Urinary bladder (tissue), 4 donors: ENCODE data around the gene STARD9. TPM values are rescaled to one million over a fixed set of nuclear protein-coding genes. Genes with fewer than 3 reads are reported as not detected.

Experiments
- DNase-seq: peaks from one replicate; pipeline ENCODE4 v3.0.0-alpha.2; 2015; ENCODE audit errors: extremely low spot score
- H3K27ac ChIP-seq: one replicate; pipeline ENCODE4 v1.5.1; 2013; ENCODE audit warnings: low read depth, mild to moderate bottlenecking, moderate library complexity
- H3K36me3 ChIP-seq: one replicate; pipeline ENCODE4 v1.6.1; 2013; ENCODE audit warnings: mild to moderate bottlenecking, moderate library complexity; ENCODE audit not compliant: insufficient read depth
- H3K4me1 ChIP-seq: one replicate; pipeline ENCODE4 v1.6.1; 2013; ENCODE audit warnings: mild to moderate bottlenecking, moderate library complexity; ENCODE audit not compliant: insufficient read depth
- H3K4me3 ChIP-seq: one replicate; pipeline ENCODE4 v1.5.1; 2013; ENCODE audit warnings: low read depth, low read length
- WGBS: extraction: QIAGEN DNeasy Blood & Tissue Kit; methylation state at CpG from one replicate; pipeline ENCODE4 v1.1.7; 2013; 5-methylcytosine and 5-hydroxymethylcytosine counted together
- polyA plus RNA-seq: library from polyadenylated mRNA; stranded (reverse); fragments of 200-250 nt; gene quantifications from one replicate; pipeline ENCODE4 v1.2.3, GENCODE V29; 2013
- total RNA-seq: library from RNA; depleted of rRNA; stranded (reverse); fragments of >200 nt; gene quantifications from one replicate; pipeline ENCODE4 v1.2.3, GENCODE V29; 2014
- donor health status: healthy with polysubstance abuse.
- donor health status: healthy.

The STARD9 gene
- total and polyA plus RNA-seq, 2 donors: 11.1 to 46.3 TPM

DNA sequence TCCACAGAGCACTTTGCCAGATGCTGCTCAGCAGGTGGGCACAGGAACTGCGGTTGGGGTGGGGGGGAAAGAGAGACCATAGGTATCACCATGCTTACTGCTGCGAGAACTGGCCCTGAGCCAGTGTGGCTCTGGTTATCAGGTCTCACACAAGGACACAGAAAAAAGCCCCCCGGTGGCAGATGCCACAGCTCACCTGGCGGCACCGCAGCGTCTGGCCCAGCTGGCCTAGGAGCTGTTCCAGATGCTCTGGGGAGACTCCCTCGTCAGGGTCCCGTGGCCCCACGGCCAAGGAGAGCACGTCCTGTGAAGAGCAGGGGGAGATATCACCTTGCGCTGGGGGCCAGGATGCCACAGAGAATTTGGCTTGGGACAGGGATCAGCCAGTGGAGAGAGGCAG is 150.7 kb downstream of the STARD9 start:
- no peak overlapping the region for H3K4me3 ChIP-seq
- no peak for DNase-seq
- H3K36me3 ChIP-seq: peaks cover 8% of the 10 kb centered on the region
- WGBS: 78% methylated on average over 11 of the region's 11 CpGs
- H3K4me1 ChIP-seq: no peaks in the 10 kb centered on the region
- no peak overlapping the region for H3K27ac ChIP-seq

DNA sequence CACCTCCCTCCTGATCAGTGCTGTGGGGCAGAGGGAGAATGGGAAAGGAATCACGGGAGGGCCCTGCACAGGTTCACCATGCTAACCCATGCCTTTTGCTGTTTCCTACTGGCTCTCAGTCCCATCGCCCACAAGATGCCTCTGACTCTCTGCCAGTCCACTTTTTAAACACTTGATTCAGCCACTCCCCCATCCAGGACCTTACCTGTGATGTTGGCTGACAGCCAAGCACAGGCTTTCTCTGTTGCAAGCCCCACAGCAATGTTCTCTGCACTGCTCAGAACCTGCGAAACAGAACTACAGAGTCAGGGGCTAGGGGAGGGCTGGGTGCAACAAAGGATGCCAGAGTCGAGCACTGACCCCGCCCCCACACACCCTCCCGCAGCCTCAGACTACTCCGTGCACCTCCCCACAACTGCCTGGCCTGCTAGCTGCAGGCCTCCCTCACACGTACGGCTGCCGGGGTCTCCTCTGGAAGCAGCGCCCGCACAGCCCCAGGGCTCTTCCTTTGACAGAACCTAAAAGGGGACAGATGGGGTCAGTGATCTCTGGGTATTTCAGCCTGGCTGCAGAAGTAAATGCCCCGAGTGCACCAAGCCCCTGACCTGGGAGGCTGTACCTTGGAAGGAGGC is 152.5 kb downstream of the STARD9 start:
- Histone ChIP-seq H3K4me3 (no peak overlapping the region), H3K4me1 (no peaks in the 10 kb centered on the region), H3K36me3 (peaks cover 8% of the 10 kb centered on the region), H3K27ac (no peak overlapping the region)
- WGBS: 75% methylated on average over 13 of the region's 13 CpGs
- DNase-seq: no peak

DNA sequence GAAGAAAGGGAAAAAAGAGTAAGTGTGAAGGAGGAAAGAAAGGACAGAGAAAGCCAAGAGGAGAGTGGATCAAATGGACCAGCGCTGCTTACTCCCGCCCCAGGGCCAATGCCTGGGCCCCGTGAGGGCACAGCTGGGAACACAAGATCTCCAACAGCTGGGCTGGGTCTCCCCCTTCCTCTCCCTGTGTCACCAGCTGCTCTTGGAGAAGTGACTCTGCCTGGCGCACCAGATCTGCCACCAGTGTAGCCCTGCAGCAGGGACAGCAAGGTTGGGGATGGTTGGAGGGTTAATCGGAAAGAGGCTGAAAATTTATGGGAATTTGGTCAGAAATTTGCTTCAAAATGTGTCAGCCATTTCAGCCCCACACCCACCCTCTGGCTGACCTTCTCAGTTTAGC is 153.2 kb downstream of the STARD9 start:
- peaks cover 8% of the 10 kb centered on the region for H3K36me3 ChIP-seq
- 72% methylated on average over 5 of the region's 5 CpGs for WGBS
- DNase-seq: no peak
- no peak overlapping the region for H3K4me3 ChIP-seq
- no peaks in the 10 kb centered on the region for H3K4me1 ChIP-seq
- H3K27ac ChIP-seq: no peak overlapping the region

DNA sequence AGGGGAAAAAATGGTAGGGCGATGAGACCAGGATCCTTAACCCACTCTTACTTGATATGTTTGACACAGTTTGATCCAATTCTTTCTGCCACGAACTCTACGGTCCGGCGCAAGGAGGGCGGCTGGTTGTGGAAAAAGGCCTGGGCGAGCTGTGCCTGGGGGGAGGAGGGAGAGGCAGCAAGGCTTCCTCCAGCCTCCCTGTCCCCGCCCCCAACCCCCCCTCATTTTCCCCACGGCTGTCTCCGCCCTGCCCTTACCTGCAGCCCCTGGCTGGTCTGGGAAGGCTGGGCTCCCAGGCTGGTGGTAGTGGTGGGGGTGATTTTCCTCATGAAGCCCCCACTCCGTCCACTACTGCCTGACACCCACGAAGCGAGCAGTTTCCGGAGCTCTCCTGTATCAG is 153.6 kb downstream of the STARD9 start:
- H3K27ac ChIP-seq: no peak overlapping the region
- H3K4me1 ChIP-seq: no peaks in the 10 kb centered on the region
- peaks cover 10% of the 10 kb centered on the region for H3K36me3 ChIP-seq
- 74% methylated on average over 14 of the region's 14 CpGs for WGBS
- no peak for DNase-seq
- H3K4me3 ChIP-seq: no peak overlapping the region

DNA sequence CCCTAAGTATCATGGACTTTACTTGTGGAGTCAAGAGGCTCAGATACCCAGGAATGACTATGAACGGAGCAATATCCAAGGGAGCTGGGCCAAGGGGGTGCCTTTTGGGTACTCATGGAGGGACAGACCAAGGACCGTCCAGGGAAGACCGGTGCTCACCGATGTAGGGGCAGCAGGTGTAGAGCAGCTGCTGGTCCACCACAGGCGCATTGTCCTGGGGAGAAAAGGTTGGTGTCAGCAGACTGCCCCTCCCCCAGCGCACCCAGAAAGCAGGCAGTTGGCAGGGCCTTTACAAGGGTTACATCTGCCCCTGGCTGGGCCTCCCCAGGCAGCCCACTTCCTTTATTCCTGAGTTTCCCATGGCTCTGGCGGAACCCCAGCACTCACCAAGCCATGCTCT is 154.0 kb downstream of the STARD9 start:
- no peak overlapping the region for H3K27ac ChIP-seq
- H3K4me3 ChIP-seq: no peak overlapping the region
- H3K36me3 ChIP-seq: peaks cover 6% of the 10 kb centered on the region
- DNase-seq: no peak
- H3K4me1 ChIP-seq: no peaks in the 10 kb centered on the region
- 93% methylated on average over 7 of the region's 7 CpGs for WGBS

DNA sequence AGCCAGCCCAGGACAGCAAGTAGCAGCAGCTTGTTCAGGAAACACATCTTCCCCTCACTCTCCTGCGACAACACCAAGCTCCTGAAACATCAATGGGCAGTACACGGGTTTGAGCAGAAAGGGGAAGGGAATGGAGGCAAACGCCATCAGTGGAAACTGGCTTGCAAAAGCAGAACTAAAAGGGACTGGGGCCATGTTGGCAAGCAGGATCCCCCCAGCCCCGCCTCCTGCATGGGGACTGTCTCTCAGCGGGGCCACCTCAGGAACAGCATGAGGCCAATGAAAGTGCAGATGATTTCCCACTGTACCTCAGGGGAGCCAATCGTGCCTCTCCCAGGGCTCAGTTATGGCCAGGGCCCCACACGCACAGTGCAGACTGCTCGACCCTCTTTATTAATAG is 154.7 kb downstream of the STARD9 start:
- 77% methylated on average over 8 of the region's 8 CpGs for WGBS
- Histone ChIP-seq H3K36me3 (peaks cover 6% of the 10 kb centered on the region), H3K4me1 (no peaks in the 10 kb centered on the region), H3K27ac (no peak overlapping the region), H3K4me3 (no peak overlapping the region)
- DNase-seq: no peak

DNA sequence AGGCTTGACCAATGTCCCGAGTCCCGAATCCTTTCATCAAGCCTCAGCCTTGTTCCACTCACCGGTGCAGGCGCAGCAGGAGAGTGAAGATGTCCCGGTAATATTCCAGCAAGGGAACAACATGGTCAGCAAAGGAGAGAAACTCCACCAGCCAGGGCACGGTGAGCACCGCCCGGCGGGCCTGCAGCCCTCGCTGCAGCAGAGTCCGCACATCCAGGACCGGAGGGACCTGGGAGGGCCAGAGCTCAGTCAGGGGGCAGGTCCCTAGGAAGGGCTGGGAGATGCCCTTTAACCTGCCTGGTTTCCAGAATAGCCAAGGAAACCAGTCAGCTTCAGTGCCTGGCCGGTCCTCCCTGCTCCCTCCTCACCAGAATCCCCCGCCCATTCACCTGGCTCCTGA is 155.1 kb downstream of the STARD9 start:
- H3K4me3 ChIP-seq: no peak overlapping the region
- H3K4me1 ChIP-seq: no peaks in the 10 kb centered on the region
- 90% methylated on average over 14 of the region's 14 CpGs for WGBS
- no peak for DNase-seq
- H3K36me3 ChIP-seq: peaks cover 6% of the 10 kb centered on the region
- no peak overlapping the region for H3K27ac ChIP-seq

DNA sequence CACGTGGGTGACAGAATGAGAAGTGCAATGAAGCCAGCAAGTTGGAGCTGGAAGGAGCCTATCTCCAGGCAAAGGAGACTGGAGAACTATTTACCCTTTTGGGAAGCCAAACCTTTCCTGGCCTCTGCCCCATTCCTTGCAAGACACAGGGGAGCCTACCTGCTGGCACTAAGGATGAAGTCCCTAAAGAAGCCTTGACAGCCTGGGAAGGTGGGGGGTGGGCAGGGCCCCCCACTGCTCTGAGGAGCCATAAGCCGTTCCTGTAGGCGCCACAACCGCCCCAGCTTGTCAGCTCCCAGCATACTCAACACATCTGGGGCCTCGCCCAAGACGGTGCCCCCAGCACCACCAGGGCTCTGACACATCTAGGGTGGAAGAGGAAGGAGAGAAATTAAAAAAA is 156.1 kb downstream of the STARD9 start:
- peaks cover 1% of the 10 kb centered on the region for H3K4me1 ChIP-seq
- 81% methylated on average over 6 of the region's 6 CpGs for WGBS
- H3K36me3 ChIP-seq: peaks cover 6% of the 10 kb centered on the region
- H3K27ac ChIP-seq: no peak overlapping the region
- H3K4me3 ChIP-seq: no peak overlapping the region
- no peak for DNase-seq

DNA sequence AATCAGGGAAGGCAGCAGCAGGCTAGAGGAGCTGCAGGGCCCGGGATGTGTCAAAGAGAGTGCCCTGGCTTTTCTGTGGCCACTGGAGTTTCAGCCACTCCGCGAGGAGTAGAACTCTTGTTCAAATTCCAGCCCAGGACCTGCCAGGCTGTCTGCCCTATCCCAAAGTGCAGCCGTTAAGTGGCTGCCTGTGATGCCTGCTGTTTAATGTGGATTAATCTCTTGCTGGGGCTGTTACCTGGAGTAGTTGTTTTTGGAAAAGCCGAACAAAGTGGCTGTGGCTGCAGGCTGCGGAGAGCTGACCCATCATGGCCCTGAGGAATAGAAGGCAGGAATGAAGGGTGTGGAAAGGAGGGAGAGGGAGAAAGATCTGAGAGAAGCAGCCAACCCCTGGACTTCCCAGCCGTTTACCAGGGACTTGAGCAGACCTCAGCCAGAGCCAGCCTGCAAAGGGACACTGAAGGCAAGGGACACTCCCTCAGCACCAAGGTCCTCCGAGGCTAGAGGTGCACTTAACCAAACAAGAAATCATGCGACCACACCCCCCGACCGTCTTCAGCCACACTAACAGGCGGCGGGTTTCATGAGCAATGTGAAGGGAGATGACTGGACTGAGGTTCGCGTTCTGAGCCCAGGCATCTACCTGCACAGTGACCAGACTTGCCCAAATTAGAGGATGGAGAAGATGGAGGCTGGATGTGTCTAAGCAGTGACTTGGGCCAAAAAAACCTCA is 156.9 kb downstream of the STARD9 start:
- no peak for DNase-seq
- WGBS: 87% methylated on average over 15 of the region's 15 CpGs
- Histone ChIP-seq H3K27ac (no peak overlapping the region), H3K4me1 (peaks cover 1% of the 10 kb centered on the region), H3K36me3 (peaks cover 6% of the 10 kb centered on the region), H3K4me3 (no peak overlapping the region)

DNA sequence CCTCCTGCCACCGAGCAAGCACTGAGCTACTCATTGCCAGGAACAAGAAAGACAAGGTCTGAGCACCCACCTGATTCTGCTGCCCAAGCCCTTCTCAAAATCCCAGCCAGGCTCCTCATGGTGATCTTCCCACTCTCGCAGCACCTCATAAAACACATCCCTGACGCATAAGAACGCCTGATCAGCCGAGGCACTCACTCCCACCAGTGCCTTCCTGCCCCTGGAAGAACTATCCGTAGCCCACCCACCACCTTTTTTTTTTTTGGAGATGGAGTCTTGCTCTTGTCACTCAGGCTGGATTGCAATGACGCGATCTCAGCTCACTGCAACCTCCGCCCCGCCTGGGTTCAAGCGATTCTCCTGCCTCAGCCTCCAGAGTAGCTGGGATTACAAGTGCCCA is 157.6 kb downstream of the STARD9 start:
- H3K4me3 ChIP-seq: no peak overlapping the region
- no peak overlapping the region for H3K27ac ChIP-seq
- DNase-seq: no peak
- H3K4me1 ChIP-seq: peaks cover 1% of the 10 kb centered on the region
- H3K36me3 ChIP-seq: peaks cover 6% of the 10 kb centered on the region
- 89% methylated on average over 11 of the region's 11 CpGs for WGBS

DNA sequence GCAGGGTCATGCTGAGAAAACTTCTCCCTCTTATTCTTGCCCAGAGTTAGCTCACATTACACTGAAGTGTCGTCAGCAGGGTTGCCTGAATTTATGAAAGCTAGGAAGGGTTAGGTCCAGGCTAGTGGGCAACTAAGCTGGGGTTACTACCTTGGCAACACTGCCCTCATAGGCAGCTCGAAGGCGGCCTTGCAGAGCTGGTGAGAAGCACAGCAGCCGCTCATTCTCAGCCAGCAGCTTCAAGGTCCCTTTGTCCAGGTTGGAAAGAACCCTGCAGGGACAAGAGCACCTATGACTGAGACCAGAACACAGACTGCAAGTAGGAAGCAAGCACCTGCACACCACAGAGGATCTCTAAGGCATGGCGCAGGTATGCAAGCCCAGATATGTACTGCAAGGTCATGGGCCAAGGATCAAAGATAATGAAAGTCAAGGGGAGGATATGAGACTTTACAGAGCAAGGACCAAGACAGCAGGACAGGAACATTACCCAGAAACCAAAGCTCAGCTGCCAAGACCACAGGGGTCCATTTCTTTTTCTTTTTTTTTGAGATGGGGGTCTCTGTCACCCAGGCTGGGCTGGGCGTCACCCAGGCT is 158.8 kb downstream of the STARD9 start:
- peaks cover 6% of the 10 kb centered on the region for H3K36me3 ChIP-seq
- no peak overlapping the region for H3K4me3 ChIP-seq
- H3K27ac ChIP-seq: no peak overlapping the region
- DNase-seq: no peak
- WGBS: 94% methylated on average over 6 of the region's 6 CpGs
- H3K4me1 ChIP-seq: peaks cover 1% of the 10 kb centered on the region

DNA sequence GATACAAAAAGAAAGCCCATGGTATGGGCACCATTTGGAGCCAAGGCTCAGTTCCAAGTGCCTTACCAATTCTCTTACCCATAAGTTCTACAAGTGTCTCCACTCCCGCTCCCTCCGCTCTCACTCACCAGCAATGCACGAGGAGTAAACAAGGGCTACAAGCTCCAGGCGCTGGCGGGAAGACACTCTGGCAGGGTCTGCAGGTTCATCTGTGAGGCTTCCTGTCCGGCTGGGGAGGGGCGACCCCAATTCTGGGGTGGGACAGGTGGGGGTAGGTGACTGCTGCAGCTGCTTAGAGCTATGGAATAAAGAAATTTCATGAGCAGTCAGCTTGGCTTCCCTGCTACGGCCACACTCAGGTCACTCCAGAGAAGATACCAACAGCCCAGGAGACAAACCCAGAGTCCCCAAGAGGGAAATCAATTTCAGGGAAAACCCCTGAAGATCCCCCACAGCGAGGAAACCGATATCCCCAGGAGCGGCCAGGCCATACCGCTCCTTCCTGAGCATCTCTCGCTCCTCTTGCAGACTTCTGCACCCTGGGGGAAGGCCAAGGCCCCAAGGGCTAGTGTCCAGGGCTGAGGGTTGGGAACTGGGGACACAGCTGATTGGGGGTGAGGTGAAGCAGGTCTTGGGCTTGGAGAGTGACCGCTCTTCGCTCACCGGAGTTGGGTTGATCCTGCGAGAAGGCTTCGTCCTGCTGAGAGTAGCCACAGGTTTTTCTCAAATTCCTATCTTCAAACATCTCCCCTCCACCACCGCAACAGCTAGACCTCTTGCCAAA is 160.2 kb downstream of the STARD9 start:
- 72% methylated on average over 19 of the region's 19 CpGs for WGBS
- peak overlapping the region; percentile 86 for H3K4me3 ChIP-seq
- no peak overlapping the region for H3K27ac ChIP-seq
- H3K4me1 ChIP-seq: peaks cover 1% of the 10 kb centered on the region
- DNase-seq: no peak
- H3K36me3 ChIP-seq: peaks cover 4% of the 10 kb centered on the region

DNA sequence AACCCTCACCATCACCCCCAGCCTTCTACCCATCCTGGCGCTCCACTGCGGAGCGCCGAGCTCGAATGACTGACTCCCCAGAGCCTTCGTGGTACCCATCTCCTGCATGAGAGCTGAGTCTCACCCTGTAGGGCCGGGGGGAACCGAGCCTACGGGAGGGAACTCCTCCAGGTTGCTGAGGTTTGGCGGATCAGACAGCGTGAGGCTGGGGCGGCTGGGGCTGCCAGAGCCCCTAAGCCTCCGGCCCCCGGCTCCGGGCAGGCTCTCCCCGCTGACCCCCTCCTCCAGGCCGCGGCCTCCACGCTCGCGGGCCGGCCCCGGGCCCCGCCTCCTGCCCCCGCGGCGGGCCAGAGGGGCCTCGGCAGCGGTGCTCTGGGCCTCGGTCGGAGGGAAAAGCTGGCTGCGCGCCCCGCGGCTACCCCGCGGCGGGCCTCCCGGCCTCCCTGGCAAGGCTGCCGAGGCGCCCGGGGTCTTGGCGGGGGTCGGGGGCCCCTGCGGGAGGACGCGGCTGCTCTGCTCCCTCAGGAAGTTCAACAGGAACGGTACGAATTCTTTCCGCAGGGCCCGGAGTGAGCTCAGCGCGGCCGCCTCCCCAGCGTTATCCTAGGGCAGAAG is 160.9 kb downstream of the STARD9 start:
- H3K4me1 ChIP-seq: peaks cover 1% of the 10 kb centered on the region
- H3K4me3 ChIP-seq: peak overlapping the region; percentile 86
- WGBS: 1% methylated on average over 55 of the region's 55 CpGs
- DNase-seq: no peak
- H3K36me3 ChIP-seq: peaks cover 4% of the 10 kb centered on the region
- H3K27ac ChIP-seq: peak overlapping the region; percentile 62
